ENCODE results near the gene FIGLA.

FIGLA gene

GRCh38 chr2:70808983-70809958 is 18.8 kb upstream of the FIGLA start:
- in situ Hi-C loops (cut with MboI; ENCODE audit: low sequenced_read_pairs), result no loop called here

GRCh38 chr2:70807828-70808118 is 17.3 kb upstream of the FIGLA start:
- in situ Hi-C loops (cut with MboI; ENCODE audit: low sequenced_read_pairs), result no loop called here

GRCh38 chr2:70807102-70807827 is 16.8 kb upstream of the FIGLA start:
- in situ Hi-C loops (cut with MboI; ENCODE audit: low sequenced_read_pairs), result no loop called here

- in situ Hi-C loops (cut with MboI; ENCODE audit: low sequenced_read_pairs), result no loop called here
Measured at GRCh38 chr2:70806620-70807019, 16.2 kb upstream of the FIGLA start.

GRCh38 chr2:70806013-70806412 is 15.6 kb upstream of the FIGLA start:
- in situ Hi-C loops (cut with MboI; ENCODE audit: low sequenced_read_pairs), result no loop called here

GRCh38 chr2:70801607-70802263 is 11.3 kb upstream of the FIGLA start:
- in situ Hi-C loops (cut with MboI; ENCODE audit: low sequenced_read_pairs), result no loop called here

GRCh38 chr2:70799706-70800105 is 9.3 kb upstream of the FIGLA start:
- in situ Hi-C loops (cut with MboI; ENCODE audit: low sequenced_read_pairs), result loop anchor here (10.0 kb wide), 1 partner anchor 145 kb away; no protein-coding TSS in a partner anchor

- in situ Hi-C loops (cut with MboI; ENCODE audit: low sequenced_read_pairs), result loop anchor here (10.0 kb wide), 1 partner anchor 147 kb away; no protein-coding TSS in a partner anchor
Measured at GRCh38 chr2:70797996-70798395, 7.6 kb upstream of the FIGLA start.

- in situ Hi-C loops (cut with MboI; ENCODE audit: low sequenced_read_pairs), result loop anchor here (10.0 kb wide), 1 partner anchor 147 kb away; no protein-coding TSS in a partner anchor
Measured at GRCh38 chr2:70797506-70797905, 7.1 kb upstream of the FIGLA start.

GRCh38 chr2:70796262-70796661 is 5.8 kb upstream of the FIGLA start:
- in situ Hi-C loops (cut with MboI; ENCODE audit: low sequenced_read_pairs), result loop anchor here (10.0 kb wide), 1 partner anchor 149 kb away; no protein-coding TSS in a partner anchor

- in situ Hi-C loops (cut with MboI; ENCODE audit: low sequenced_read_pairs), result loop anchor here (10.0 kb wide), 1 partner anchor 149 kb away; no protein-coding TSS in a partner anchor
Measured at GRCh38 chr2:70795164-70795995, 4.9 kb upstream of the FIGLA start.

GRCh38 chr2:70793450-70793849 is 3.0 kb upstream of the FIGLA start:
- in situ Hi-C loops (cut with MboI; ENCODE audit: low sequenced_read_pairs), result loop anchor here (10.0 kb wide), 1 partner anchor 151 kb away; no protein-coding TSS in a partner anchor

GRCh38 chr2:70789304-70790135 is 923 bp downstream of the FIGLA start:
- in situ Hi-C loops (cut with MboI; ENCODE audit: low sequenced_read_pairs), result loop anchor here (10.0 kb wide), 2 partner anchors 135 to 155 kb away; no protein-coding TSS in a partner anchor

- in situ Hi-C loops (cut with MboI; ENCODE audit: low sequenced_read_pairs), result loop anchor here (10.0 kb wide), 1 partner anchor 131 kb away; no protein-coding TSS in a partner anchor
Measured at GRCh38 chr2:70785137-70785911, 5.1 kb downstream of the FIGLA start.

- in situ Hi-C loops (cut with MboI; ENCODE audit: low sequenced_read_pairs), result loop anchor here (10.0 kb wide), 1 partner anchor 130 kb away; no protein-coding TSS in a partner anchor
Measured at GRCh38 chr2:70784320-70784719, 6.1 kb downstream of the FIGLA start.

- in situ Hi-C loops (cut with MboI; ENCODE audit: low sequenced_read_pairs), result loop anchor here (10.0 kb wide), 2 partner anchors 125 to 475 kb away; partner anchors contain the start of gene FAM136A
Measured at GRCh38 chr2:70779911-70780545, 10.4 kb downstream of the FIGLA start.

- in situ Hi-C loops (cut with MboI; ENCODE audit: low sequenced_read_pairs), result loop anchor here (10.0 kb wide), 1 partner anchor 475 kb away; the partner anchor contains the start of gene FAM136A
Measured at GRCh38 chr2:70779491-70779890, 11.0 kb downstream of the FIGLA start.

- in situ Hi-C loops (cut with MboI; ENCODE audit: low sequenced_read_pairs), result loop anchor here (10.0 kb wide), 1 partner anchor 474 kb away; the partner anchor contains the start of gene FAM136A
Measured at GRCh38 chr2:70778676-70779075, 11.8 kb downstream of the FIGLA start.

All from HL-60/S4 (cell line).